Measurements from ENCODE around the gene CPNE6. TPM values are rescaled to one million over a fixed set of nuclear protein-coding genes. Genes with fewer than 3 reads are reported as not detected.

Gene CPNE6
- total RNA-seq, 1 donor from 2014 or later = not detected

DNA sequence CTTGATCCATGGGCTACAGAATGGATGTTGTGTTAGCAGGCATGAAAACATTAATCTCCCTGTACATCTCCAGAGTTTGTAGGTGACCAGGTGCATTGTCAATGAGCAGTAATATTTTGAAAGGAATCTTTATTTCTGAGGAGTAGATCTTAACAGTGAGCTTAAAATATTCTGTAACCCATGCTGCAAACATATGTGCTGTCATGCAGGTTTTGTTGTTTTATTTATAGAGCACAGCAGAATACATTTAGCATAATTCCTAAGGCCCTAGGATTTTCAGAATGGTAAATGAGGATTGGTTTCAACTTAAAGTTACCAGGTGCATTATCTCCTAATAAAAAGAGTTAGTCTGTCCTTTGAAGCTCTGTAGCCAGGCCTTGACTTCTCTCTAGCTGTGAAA, 55.6 kb downstream of the CPNE6 start:
- H3K27me3 Mint-ChIP-seq = no peaks in the 10 kb centered on the region
- TF ChIP-seq, protein P1, sequence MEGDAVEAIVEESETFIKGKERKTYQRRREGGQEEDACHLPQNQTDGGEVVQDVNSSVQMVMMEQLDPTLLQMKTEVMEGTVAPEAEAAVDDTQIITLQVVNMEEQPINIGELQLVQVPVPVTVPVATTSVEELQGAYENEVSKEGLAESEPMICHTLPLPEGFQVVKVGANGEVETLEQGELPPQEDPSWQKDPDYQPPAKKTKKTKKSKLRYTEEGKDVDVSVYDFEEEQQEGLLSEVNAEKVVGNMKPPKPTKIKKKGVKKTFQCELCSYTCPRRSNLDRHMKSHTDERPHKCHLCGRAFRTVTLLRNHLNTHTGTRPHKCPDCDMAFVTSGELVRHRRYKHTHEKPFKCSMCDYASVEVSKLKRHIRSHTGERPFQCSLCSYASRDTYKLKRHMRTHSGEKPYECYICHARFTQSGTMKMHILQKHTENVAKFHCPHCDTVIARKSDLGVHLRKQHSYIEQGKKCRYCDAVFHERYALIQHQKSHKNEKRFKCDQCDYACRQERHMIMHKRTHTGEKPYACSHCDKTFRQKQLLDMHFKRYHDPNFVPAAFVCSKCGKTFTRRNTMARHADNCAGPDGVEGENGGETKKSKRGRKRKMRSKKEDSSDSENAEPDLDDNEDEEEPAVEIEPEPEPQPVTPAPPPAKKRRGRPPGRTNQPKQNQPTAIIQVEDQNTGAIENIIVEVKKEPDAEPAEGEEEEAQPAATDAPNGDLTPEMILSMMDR (conservative IDR thresholded peaks at IDR 0.05) = no peak
- DNase-seq (ENCODE audit: extremely low spot score, unreplicated experiment) = no peak
- peaks cover 8% of the 10 kb centered on the region for H3K36me3 Mint-ChIP-seq
- H3K9me3 Mint-ChIP-seq = no peaks in the 10 kb centered on the region
- no peak overlapping the region for H3K4me3 Mint-ChIP-seq
- no peaks in the 10 kb centered on the region for H3K4me1 Mint-ChIP-seq (ENCODE audit: unreplicated experiment)
- H3K27ac Mint-ChIP-seq = no peak overlapping the region

DNA sequence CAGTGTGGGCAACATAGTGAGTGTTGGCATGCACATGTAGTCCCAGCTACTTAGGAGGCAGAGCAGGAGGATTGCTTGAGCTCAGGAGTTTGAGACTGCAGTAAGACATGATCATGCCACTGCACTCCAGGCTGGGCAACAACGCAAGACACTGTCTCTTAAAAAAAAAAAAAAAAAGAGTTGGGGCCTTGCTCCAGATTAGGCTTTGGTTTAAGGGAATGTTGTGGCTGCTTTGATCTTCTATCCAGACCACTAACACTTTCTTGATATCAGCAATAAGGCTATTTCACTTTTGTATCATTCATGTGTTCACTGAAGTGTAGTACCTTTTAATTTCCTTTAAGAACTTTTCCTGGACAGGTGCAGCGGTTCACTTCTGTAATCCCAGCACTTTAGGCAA, 56.3 kb downstream of the CPNE6 start:
- no peak overlapping the region for H3K27ac Mint-ChIP-seq
- peaks cover 8% of the 10 kb centered on the region for H3K36me3 Mint-ChIP-seq
- TF ChIP-seq, protein P1 (conservative IDR thresholded peaks at IDR 0.05) = no peak

More for the DNA sequence above, 56.3 kb downstream of the CPNE6 start:
- Mint-ChIP-seq H3K27me3 (no peaks in the 10 kb centered on the region), H3K4me1 (ENCODE audit: unreplicated experiment) (no peaks in the 10 kb centered on the region), H3K4me3 (no peak overlapping the region), H3K9me3 (no peaks in the 10 kb centered on the region)
- no peak for DNase-seq (ENCODE audit: extremely low spot score, unreplicated experiment)

Other genes starting within 250 kb of the CPNE6 start
- gene DHRS4, start 117.8 kb upstream of the CPNE6 start, total RNA-seq (ENCODE audit: low replicate concordance) = 18.8 and 19.7 TPM in 2 replicates
- gene DHRS4L2, start 82.6 kb upstream of the CPNE6 start, total RNA-seq (ENCODE audit: low replicate concordance) = 16.0 and 18.0 TPM in 2 replicates
- 2.5 and 2.8 TPM in 2 replicates for gene CARMIL3, start 19.6 kb upstream of the CPNE6 start, total RNA-seq (ENCODE audit: low replicate concordance)
- gene PCK2, start 22.7 kb downstream of the CPNE6 start, total RNA-seq (ENCODE audit: low replicate concordance) = 35.0 and 40.9 TPM in 2 replicates
- 65.0 and 78.3 TPM in 2 replicates for gene DCAF11, start 43.2 kb downstream of the CPNE6 start, total RNA-seq (ENCODE audit: low replicate concordance)
- 1.3 and 1.8 TPM in 2 replicates for gene NRL, start 43.4 kb downstream of the CPNE6 start, total RNA-seq (ENCODE audit: low replicate concordance)
- 0.26 and 0.53 TPM in 2 replicates for gene FITM1, start 59.1 kb downstream of the CPNE6 start, total RNA-seq (ENCODE audit: low replicate concordance)
- gene PSME1, start 64.6 kb downstream of the CPNE6 start, total RNA-seq (ENCODE audit: low replicate concordance) = 142 and 177 TPM in 2 replicates
- gene EMC9, start 70.0 kb downstream of the CPNE6 start, total RNA-seq (ENCODE audit: low replicate concordance) = 16.2 and 25.9 TPM in 2 replicates
- gene PSME2, start 75.0 kb downstream of the CPNE6 start, total RNA-seq (ENCODE audit: low replicate concordance) = 134 and 155 TPM in 2 replicates
- 68.6 and 78.4 TPM in 2 replicates for gene RNF31, start 75.9 kb downstream of the CPNE6 start, total RNA-seq (ENCODE audit: low replicate concordance)
- gene IRF9, start 89.7 kb downstream of the CPNE6 start, total RNA-seq (ENCODE audit: low replicate concordance) = 60.0 and 63.4 TPM in 2 replicates
- gene REC8, start 100.5 kb downstream of the CPNE6 start, total RNA-seq (ENCODE audit: low replicate concordance) = 84.2 and 221 TPM in 2 replicates
- 49.0 and 67.1 TPM in 2 replicates for gene IPO4, start 117.3 kb downstream of the CPNE6 start, total RNA-seq (ENCODE audit: low replicate concordance)
- 50.5 and 60.7 TPM in 2 replicates for gene TM9SF1, start 123.9 kb downstream of the CPNE6 start, total RNA-seq (ENCODE audit: low replicate concordance)
- gene TSSK4, start 134.1 kb downstream of the CPNE6 start, total RNA-seq (ENCODE audit: low replicate concordance) = 0.48 and 0.53 TPM in 2 replicates
- 44.3 and 47.3 TPM in 2 replicates for gene CHMP4A, start 141.9 kb downstream of the CPNE6 start, total RNA-seq (ENCODE audit: low replicate concordance)
- 16.9 and 22.6 TPM in 2 replicates for gene MDP1, start 144.5 kb downstream of the CPNE6 start, total RNA-seq (ENCODE audit: low replicate concordance)
- gene NEDD8, start 160.8 kb downstream of the CPNE6 start, total RNA-seq (ENCODE audit: low replicate concordance) = 158 and 161 TPM in 2 replicates
- gene GMPR2, start 161.4 kb downstream of the CPNE6 start, total RNA-seq (ENCODE audit: low replicate concordance) = 53.6 and 66.6 TPM in 2 replicates
- 41.0 and 58.6 TPM in 2 replicates for gene TINF2, start 171.1 kb downstream of the CPNE6 start, total RNA-seq (ENCODE audit: low replicate concordance)
- 10.1 and 16.6 TPM in 2 replicates for gene TGM1, start 191.6 kb downstream of the CPNE6 start, total RNA-seq (ENCODE audit: low replicate concordance)
- 31.1 and 39.2 TPM in 2 replicates for gene RABGGTA, start 200.0 kb downstream of the CPNE6 start, total RNA-seq (ENCODE audit: low replicate concordance)
- 31.4 and 32.9 TPM in 2 replicates for gene DHRS1, start 228.2 kb downstream of the CPNE6 start, total RNA-seq (ENCODE audit: low replicate concordance)
- 26.2 and 33.9 TPM in 2 replicates for gene NOP9, start 228.3 kb downstream of the CPNE6 start, total RNA-seq (ENCODE audit: low replicate concordance)
- 4.9 and 11.1 TPM in 2 replicates for gene CIDEB, start 236.4 kb downstream of the CPNE6 start, total RNA-seq (ENCODE audit: low replicate concordance)
- 6.5 and 9.4 TPM in 2 replicates for gene LTB4R2, start 238.6 kb downstream of the CPNE6 start, total RNA-seq (ENCODE audit: low replicate concordance)
- 5.1 and 8.8 TPM in 2 replicates for gene LTB4R, start 239.9 kb downstream of the CPNE6 start, total RNA-seq (ENCODE audit: low replicate concordance)

Measured in type B pancreatic cell (in vitro differentiated cells).